Endometrium (tissue), 2 donors: ENCODE data around the gene BARX2.

ENCODE experiments used
- FAIRE-seq: peaks from 2 replicates; lab custom pipeline; 2012; peaks lifted over from hg19 to GRCh38; lab: Jason Lieb, UNC
- donor health status: control.
- donor health status: control.

Gene BARX2

GRCh38 chr11:129440028-129440713, 64.5 kb downstream of the BARX2 start:
- FAIRE-seq, result no peak

- no peak for FAIRE-seq
These were observed 66.5 kb downstream of the BARX2 start for GRCh38 chr11:129442171-129442570.

GRCh38 chr11:129443276-129443675, 67.6 kb downstream of the BARX2 start:
- FAIRE-seq, result no peak

DNA sequence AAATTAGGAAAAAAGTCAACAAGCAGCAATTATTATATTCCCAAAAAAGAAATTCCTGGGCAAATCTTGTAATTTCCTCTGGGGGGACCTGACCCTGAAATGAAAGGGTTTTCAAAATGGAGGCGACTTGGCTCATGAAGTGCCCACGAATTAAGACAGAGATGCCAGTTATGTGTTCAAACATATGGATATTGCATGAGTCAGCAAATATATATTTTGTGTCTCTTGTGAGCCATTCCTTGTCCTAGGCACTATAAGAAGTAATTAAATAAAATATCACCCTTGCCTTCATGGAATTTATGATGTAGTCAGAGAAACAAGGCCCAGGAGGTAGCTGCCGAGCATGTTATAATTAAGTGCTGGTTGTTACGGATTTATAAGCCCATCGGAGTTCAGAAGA, 68.6 kb downstream of the BARX2 start:
- FAIRE-seq, result no peak

DNA sequence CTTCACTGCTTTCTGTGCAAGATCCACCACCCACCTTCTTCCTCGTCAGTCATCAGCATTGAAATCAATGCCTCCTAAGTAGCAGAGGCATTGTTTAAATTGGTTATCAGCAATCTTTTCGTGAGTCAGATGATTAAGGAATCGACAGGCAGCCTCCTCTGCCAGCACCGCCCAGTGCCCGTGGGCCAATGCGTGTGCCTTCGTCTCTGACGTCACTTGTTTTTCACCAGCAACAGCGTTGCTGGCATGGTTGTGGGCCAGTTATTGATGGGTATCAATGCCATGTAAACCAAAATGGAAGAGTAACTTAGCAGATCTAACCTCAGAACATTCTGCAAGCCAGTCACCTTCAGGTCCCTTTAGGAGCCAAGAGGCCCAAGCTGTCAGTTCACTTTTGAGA, 69.6 kb downstream of the BARX2 start:
- no peak for FAIRE-seq

GRCh38 chr11:129446572-129446971, 70.9 kb downstream of the BARX2 start:
- FAIRE-seq, result no peak

- no peak for FAIRE-seq
These were observed 72.1 kb downstream of the BARX2 start for GRCh38 chr11:129447654-129448239.

GRCh38 chr11:129451524-129451923, 75.9 kb downstream of the BARX2 start:
- FAIRE-seq, result no peak

DNA sequence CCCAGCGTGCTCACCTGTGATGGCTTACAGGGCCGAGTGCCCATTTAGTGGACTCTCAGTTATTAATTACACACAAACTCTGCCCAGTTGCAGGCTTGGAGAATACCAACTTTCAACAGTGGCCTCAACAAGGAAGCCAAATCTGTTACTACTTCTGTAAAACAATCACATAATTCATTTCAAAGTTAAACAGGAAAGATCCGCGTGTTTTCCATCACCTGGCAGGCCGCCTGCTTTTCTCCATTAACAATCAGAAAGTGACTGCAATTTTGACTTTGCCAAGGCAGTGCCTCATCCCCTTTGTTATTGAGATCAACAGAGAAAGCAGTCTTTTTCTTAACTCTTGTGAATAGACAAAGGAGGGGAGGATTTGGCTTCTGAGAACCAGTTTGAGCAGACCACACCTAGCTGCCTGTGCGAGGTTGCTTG, 77.7 kb downstream of the BARX2 start:
- FAIRE-seq, result no peak

DNA sequence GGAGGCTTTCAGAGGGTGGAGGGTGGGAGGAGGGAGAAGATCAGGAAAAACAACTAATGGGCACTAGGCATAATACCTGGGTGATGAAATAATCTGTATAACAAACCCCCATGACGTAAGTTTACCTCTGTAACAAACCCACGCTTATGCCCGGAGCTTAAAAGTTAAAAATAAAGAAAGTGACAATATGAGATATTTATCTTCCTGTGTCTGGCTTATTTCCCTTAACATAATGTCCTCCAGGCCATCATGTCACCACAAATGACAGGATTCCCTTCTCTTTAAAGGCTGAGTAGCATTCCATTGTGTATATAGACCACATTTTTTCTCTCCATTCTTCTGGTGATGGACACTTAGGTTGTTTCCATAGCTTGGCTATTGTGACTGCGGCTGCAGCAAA, 79.5 kb downstream of the BARX2 start:
- FAIRE-seq, result no peak

- no peak for FAIRE-seq
These were observed 80.4 kb downstream of the BARX2 start for GRCh38 chr11:129455756-129456655.

- FAIRE-seq, result no peak
These were observed 81.7 kb downstream of the BARX2 start for GRCh38 chr11:129457321-129457720.

GRCh38 chr11:129458278-129458677, 82.6 kb downstream of the BARX2 start:
- no peak for FAIRE-seq

DNA sequence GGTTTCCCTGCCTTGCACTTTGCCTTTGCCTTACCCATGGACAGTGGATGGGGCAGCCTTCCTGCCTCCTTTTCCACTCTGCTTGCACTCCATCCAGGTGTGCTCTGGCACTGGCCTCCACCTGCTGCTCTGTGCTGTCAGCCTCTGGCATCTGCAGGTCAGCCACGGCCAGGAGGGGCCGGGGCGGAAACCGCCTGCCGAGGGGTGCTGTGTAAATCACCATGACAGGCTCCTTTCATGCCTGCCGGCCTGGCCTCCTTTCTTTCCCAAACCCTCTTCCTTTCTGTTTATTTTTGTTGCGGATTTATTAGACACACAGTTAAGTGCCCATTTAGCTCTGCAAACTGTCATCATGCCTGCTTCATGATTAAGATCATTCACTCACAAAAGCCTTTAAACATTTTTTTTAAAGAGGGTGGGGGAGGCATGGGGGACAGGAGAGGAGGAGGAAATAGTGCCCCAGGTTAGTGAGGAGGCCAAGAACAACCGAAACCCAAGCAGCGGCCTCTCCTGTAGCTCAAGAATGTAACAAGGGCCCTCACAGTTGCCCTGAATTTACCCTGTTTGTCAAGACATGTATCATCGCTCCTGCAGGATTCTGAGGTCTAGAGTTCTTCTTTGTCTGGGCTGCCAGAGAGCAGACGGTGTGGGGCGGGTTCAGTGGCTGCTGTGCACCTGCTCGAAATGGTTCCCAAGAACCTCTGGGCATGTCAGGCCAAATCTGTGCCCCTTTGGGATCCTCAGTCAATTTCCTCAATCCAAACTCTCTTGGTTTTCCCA, 83.3 kb downstream of the BARX2 start:
- no peak for FAIRE-seq

DNA sequence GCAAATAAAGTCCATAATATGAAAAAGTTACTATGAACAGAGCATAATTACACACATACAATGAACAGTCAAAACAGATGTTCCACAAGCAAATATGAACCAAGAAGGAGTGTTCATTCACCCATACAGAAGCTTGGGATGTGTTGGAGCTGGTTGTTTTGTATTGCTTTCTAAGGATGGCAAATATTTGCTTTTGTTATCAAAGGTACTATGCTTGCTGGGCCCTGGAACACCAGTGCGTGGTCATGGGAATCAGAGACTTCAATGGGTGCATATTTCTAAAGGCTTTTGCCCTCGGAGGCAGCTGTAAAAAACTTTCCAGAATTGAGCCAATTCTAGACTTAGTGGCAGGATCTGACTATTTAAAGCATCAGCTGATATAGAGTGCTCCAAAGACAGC, 85.1 kb downstream of the BARX2 start:
- no peak for FAIRE-seq

GRCh38 chr11:129484068-129484467, 108.4 kb downstream of the BARX2 start:
- FAIRE-seq, result no peak

DNA sequence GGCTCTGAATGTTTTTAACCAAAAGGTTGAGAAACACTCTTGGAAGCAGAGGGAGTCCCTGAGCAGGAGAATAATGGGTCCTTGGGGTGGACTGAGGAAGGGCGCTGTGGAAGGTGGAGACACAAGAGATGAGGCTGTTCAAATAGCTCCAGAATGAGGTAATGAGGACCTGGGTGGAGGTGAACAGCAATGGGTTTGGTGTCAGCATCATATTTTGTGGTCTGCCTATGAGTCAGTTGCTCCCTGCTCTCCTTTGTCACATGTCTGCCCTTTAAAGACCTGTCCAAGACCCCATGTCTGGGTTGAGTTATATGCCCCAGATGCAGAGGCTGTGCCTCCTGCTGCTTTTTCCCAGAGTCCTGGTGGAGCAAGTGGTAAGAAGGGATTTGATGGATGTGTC, 113.6 kb downstream of the BARX2 start:
- FAIRE-seq, result no peak

GRCh38 chr11:129490004-129490403, 114.4 kb downstream of the BARX2 start:
- no peak for FAIRE-seq

DNA sequence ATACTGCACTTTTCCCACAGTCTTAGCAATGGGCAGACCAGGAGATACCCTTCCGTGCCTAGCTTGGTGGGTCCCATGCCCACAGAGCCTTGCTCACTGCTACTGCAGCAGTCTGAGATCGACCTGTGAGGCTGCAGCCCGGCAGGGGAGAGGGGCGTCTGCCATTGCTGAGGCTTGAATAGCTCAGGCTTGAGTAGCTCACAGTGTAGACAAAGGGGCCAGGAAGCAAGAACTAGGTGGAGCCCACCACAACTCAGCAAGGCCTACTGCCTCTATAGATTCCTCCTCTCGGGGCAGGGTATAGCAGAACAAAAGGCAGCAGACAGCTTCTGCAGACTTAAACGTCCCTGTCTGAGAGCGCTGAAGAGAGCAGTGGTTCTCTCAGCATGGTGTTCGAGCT, 118.1 kb downstream of the BARX2 start:
- FAIRE-seq, result no peak
